PFSK-1 (cell line): ENCODE data around the gene CARMIL1.

Experiments
- POLR2AphosphoS5 ChIP-seq: IDR thresholded peaks from 2 replicates; pipeline ENCODE4 v1.6.1; 2012; ENCODE audit warnings: low read depth, mild to moderate bottlenecking, control low read depth, low read length, moderate library complexity
- TAF1 ChIP-seq: IDR thresholded peaks from 2 replicates; pipeline ENCODE4 v1.6.1; 2012; ENCODE audit warnings: low read length, control low read depth, borderline replicate concordance; ENCODE audit not compliant: insufficient read depth
- TF ChIP-seq, protein P1 (sequence below), 2 experiments: IDR thresholded peaks; 2 replicates each; pipeline versions ENCODE4 v1.6.1 to v1.8.0; 2011 to 2012; ENCODE audit warnings: low read depth in 2 of 2, low read length in 2 of 2, control low read depth in 1 of 2, inconsistent platforms in 1 of 2, mild to moderate bottlenecking in 1 of 2, moderate library complexity in 1 of 2; ENCODE audit not compliant: insufficient read depth in 1 of 2

- TF ChIP-seq POLR2AphosphoS5 (no peak), TAF1 (no peak)
- TF ChIP-seq, protein P1, sequence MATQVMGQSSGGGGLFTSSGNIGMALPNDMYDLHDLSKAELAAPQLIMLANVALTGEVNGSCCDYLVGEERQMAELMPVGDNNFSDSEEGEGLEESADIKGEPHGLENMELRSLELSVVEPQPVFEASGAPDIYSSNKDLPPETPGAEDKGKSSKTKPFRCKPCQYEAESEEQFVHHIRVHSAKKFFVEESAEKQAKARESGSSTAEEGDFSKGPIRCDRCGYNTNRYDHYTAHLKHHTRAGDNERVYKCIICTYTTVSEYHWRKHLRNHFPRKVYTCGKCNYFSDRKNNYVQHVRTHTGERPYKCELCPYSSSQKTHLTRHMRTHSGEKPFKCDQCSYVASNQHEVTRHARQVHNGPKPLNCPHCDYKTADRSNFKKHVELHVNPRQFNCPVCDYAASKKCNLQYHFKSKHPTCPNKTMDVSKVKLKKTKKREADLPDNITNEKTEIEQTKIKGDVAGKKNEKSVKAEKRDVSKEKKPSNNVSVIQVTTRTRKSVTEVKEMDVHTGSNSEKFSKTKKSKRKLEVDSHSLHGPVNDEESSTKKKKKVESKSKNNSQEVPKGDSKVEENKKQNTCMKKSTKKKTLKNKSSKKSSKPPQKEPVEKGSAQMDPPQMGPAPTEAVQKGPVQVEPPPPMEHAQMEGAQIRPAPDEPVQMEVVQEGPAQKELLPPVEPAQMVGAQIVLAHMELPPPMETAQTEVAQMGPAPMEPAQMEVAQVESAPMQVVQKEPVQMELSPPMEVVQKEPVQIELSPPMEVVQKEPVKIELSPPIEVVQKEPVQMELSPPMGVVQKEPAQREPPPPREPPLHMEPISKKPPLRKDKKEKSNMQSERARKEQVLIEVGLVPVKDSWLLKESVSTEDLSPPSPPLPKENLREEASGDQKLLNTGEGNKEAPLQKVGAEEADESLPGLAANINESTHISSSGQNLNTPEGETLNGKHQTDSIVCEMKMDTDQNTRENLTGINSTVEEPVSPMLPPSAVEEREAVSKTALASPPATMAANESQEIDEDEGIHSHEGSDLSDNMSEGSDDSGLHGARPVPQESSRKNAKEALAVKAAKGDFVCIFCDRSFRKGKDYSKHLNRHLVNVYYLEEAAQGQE (IDR thresholded peaks at IDR 0.05; ENCODE audit: insufficient read depth in 1 of 2, low read depth in 2 of 2, low read length in 2 of 2): no peak
Observed at GRCh38 chr6:25490018-25490801, 211.0 kb downstream of the CARMIL1 start.
